T-helper 22 cell (primary cell): Measurements from ENCODE around the gene OSMR.

Experiments
- DNase-seq: peaks from one replicate; pipeline ENCODE4 v3.0.0-alpha.2; 2020; ENCODE audit warnings: low read depth

Gene OSMR

DNA sequence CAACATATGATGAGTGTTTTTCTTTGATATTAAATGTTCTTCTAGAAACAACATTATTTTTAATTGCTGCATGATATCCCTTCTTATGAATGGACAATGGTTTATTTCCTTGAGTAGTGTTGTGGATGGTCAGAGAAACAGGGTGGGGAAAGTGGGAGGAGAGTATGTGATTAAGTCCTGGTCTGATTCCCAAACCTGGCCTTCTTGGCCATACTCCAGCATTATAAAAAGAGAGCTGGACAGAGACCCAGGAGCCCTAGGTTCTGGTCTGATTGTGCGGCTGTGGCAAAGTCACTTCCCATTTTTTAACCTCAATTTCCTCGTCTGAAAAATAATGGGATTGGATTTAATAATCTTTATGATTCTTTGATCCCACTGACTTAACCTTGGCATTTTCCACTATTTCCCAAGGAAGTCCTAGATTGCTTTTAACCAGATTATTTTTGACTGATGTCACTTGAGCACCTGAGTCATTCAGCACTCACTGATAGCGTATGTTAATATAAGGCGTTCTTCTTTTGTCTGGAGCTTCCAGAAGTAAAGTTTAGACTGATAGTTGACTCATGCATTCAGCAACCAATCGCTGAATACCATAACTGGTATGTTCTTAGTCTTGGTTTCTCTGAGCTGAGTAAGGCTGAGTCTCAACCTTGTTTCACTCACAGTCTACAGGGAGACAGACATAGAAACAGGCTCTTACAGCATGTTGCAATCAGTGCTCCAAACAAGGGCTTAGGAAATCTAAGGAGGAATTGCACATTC is 26.2 kb downstream of the OSMR start:
- DNase-seq, result no peak

DNA sequence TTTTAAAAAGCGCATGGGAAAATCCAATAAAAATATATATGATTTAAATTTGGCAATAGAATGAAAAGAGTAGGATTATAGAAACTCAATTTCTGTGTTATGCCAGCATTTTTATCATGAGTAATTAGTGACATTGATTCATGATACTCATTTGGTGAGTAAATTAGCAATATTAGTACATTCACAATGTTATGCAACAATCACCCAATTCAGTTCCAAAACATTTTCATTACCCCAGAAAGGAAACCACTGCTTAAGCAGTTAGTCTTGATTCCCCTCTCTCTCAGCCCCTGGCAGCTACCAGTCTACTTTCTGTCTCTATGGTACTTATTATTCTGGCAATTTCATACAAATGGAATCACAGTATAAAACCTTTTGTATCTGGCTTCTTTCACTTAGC is 27.0 kb downstream of the OSMR start:
- no peak for DNase-seq

DNA sequence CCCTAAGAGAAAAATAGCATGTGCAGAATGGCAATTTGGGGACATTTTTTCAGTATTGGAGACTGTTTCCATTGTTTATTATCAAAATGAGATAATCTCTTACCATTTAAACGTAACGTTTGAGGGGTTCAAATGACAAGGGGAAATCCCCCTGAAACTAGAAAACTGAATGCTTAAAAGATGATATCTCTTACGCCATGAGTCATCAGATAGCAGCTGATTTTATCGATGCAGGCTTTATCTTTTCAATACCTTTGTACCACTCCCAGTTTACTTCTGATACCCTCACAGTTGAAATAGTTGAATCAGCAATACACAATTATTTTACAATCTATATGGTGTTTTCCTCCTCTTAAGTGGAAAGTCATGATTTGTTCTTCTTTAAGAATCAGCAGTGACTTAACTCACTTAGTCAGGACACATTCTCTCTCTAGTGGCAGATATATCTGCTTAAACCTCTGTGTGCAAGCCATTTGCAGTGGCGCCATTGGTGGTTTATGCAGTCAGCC is 29.2 kb downstream of the OSMR start:
- no peak for DNase-seq

DNA sequence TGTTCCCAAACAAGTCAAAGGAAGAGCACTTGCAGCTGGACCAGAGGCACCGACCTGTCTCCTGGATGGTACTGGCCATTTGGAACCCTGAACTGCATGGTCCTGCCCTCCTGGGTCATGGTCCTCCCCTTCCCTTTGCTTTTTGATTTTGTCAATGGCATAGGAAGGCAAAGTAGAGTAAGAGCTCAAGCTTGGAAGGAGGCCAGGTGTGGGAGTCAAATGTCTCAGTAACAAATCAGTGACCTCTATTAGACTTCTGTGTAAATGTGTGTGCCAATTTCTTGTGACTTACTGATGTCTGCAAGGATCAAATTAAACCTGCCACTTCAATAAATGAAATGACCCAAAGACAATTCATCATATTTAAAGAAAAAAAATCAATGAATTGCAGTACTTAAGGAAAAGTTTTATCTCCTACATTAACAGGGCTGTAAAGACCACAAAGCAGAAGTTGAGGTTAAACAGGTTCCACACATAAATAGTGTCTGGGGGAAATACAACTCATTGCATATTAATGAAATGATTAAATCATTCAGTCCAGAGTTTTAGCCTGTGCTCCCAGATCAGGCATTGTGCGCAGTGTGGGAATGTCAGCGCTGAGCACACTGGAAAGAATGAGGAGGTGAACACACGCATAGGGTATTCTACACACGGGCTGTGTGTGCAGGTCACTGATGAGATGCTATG is 32.7 kb downstream of the OSMR start:
- DNase-seq, result no peak

DNA sequence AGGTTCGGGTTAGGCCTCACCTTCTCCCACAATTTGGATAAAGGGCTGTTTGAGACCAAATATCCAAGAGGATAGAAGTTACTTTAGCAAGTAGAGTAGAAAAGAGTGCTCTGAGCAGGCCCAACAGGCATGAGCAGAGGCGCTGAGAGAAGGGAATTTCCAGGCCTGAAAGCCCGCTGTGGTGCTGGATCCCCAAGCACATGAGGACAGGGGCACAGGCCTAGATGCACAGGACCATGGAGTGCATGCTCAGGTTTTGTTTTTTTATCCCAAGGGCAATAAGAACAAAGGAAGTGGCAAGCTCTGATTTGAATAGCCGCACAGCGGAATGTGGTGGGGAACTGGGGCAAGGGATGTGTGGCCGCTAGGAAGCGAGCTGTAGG is 33.3 kb downstream of the OSMR start:
- DNase-seq, result no peak

DNA sequence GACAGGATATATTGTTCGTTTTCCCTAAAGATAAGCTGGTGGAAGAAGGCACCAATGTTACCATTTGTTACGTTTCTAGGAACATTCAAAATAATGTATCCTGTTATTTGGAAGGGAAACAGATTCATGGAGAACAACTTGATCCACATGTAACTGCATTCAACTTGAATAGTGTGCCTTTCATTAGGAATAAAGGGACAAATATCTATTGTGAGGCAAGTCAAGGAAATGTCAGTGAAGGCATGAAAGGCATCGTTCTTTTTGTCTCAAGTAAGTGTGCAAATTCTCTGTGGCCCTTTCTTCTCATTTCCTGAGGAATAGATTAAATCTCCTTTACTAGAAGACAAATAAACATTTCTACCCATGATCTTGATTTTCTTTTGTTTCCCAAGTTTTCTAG is 38.0 kb downstream of the OSMR start:
- no peak for DNase-seq

DNA sequence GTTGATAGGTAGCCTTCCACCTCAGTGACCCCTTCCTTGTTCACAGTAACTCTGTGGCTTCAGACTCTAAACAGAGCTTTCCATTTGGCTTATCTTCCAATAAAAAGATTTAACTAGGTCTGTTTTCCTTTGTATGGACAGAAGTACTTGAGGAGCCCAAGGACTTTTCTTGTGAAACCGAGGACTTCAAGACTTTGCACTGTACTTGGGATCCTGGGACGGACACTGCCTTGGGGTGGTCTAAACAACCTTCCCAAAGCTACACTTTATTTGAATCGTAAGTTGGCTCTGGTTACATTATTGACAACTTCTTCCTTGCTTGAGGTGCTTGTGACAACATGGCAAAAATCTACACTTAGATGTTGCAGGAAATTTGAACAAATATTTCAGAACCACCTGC is 39.4 kb downstream of the OSMR start:
- DNase-seq, result no peak

DNA sequence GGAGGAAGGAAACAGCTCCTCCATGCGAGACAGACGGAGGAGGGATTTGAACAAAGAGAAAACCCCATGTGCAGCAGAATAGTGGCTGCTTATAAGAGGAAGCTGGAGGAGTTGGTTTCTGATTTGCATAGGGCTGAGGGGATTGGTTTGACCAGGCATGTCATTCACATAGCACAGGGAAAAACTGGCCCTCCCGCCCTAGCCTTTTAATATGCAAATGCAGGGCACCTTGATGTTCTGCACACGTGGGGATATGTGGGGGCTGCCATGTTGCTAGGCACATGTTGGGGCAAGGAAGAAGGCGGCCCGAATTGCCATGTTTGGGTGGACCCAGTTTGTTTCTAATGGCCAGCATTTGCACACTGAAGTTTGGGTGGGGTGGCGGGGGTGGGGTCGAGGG is 42.2 kb downstream of the OSMR start:
- no peak for DNase-seq

DNA sequence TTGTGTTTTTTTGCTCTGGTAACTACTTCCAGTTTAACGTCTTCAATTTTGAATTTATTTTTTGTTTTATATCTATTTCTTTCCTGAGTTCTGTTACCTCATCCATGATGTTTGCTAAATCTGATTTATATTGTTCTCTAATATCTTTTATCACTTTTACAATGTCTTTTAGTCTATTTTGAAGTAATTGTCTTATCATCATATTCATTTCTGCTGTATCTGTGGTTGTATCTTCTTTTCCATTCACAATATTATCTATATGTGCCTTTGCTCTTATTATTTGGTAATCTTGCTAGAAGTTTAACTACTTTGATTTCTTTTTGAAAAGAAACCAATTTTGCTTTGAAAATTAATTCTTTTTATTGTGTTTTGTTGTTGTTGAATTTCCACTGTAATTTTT is 43.6 kb downstream of the OSMR start:
- DNase-seq, result no peak

DNA sequence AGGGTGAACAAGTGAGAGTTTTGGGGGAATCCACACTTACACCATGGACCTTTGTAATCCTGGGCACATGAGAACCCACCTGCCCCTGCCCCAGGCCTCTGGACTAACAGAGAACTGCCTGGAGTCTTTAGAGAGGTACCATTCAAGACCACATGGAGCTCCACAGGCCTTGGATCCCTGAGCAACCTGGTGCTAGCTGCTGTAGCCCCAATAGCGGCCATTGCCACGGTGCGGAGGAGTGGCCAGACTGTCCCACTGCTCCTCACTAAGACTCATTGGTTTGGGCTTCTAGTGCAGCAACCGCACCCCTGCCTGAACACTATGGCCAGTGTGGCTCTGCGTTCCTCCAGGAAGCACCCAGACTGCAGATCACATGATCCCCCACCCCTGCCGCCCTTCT is 45.8 kb downstream of the OSMR start:
- no peak for DNase-seq

DNA sequence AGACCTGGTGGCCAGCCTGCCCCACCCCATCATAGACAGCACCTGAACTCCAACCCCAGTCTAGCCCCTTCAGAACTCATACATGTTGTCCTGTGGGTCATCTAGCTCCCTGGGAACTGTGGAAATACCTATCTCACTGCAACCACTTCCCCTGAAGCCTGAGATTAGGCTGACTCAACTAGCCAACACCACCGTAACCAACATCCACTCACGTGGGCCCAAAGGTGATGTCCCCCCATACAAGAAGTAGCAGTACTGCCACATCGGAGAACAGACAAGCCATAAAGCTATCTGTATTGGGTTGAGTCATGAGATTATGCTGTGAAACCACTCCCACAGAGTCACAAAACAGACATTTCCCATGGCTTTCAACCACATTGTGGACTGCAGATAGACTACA is 46.6 kb downstream of the OSMR start:
- no peak for DNase-seq

DNA sequence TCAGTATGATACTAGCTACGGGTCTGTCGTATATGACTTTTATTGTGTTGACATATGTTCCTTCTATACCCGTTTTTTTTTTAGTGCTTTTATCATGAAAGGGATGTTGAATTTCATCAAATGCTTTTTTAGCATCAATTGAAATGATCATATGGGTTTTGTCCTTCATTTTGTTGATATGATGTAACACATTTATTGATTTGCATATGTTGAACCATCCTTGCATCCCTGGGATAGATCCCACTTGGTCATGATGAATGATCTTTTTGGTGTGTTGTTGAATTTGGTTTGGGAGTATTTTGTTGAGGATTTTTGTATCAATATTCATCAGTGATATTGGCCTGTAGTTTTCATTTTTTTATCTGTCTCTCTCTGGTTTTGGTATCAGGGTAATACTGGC is 50.9 kb downstream of the OSMR start:
- DNase-seq, result no peak

DNA sequence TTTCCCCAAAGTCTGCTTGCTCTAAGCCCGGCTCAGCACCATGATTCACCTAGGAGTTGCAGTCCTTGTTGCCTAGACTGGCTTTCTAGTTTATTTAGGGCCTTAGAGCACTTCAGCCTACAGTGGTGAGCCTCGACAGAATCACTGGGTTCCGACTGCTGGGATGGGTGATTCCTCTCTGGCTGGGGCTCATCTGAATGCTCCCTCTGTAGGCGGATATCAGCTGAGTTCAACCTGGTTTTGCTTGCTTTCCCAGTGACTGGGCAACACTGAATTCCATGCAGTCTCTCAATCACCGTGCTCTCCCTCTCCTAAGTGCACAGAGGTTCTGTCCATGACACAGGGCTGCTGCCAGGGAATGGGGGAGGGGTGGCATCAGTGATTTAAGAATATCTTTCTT is 54.1 kb downstream of the OSMR start:
- no peak for DNase-seq

DNA sequence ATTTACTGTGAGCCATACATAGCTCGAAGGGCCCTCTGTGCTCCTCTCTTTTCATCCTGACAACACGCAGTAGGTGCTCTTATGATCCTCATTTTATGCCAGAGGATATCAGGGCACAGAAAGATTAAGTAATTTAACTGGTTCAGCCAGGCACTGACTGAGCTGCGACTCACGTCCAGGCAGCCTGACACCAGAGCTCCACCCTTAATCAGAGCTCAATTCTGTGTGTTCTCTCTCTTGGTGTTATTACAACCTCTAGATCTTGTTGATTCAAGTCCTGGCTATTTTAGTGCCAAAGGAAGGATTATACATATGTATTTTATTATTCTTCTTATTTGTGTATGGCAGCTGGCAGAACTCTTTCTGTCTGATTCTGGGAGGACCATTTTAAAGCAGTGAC is 59.7 kb downstream of the OSMR start:
- DNase-seq, result no peak

DNA sequence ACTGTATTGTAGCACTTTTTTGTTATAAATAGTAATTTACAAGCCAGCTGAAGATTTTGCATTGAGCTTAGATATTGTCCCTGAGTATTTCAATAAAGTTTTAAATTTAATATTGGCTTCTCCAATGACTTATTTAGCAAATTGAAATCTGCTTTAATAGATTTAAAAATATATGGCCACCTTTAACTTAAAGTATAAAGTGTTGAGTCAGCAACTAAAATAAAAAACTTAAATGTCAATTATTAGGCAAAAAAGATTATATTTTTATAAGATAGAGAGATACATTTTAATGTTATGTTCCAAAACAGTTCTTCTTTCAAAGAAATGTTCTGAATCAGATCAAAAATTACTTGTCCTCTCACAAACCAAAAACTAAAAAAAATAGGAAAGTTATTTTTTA is 60.7 kb downstream of the OSMR start:
- DNase-seq, result no peak

DNA sequence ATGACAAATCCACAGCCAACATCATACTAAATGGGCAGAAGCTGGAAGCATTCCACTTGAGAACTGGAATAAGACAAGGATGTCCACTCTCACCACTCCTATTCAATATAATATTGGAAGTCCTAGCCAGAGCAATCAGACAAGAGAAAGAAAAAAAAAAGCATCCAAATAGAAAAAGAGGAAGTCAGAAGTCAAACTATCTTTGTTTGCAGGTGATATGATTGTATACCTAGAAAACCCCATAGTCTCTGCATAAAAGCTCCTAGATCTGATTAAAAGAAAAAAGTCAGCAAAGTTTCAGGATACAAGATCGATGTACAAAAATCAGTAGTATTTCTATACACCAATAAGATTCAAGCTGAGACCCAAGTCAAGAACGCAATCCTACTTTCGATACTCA is 66.1 kb downstream of the OSMR start:
- DNase-seq, result no peak

DNA sequence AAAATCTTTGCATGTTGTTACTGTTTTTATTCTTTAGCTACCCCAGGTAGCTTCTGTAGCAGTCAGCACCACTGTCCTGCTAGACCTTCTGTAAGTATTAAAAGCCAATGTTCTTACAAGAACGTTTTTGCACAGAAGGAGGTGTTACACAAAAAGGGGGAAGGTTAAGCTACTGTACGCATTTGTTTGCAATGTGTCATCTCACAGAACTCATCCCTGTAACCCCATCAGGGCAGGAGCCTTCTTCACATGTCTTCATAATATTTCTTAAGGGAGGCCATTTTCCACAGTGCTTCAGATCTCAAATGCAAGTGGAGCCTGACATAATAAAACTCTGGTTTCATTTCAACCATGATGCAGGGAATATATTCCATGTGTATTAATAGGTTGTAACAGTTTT is 67.9 kb downstream of the OSMR start:
- no peak for DNase-seq

DNA sequence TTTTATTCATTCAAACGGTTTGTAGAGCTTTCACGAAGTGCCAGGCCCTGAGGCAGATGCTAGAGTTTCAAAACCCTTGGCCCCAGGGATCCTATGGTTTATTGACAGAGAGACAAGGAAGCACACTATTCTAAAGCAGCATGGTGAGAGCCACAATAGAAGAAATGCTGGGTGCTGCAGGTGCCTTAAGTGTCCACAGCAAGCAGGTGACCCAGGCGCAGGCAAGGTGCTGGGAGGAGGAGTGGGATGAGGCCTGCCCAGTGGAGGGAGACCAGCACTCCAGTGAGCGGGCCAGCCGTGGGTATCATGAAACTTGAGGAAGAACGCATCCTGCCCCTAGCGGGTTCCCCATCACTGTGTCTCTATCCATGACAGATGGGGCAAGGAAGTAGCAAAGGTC is 71.0 kb downstream of the OSMR start:
- no peak for DNase-seq

DNA sequence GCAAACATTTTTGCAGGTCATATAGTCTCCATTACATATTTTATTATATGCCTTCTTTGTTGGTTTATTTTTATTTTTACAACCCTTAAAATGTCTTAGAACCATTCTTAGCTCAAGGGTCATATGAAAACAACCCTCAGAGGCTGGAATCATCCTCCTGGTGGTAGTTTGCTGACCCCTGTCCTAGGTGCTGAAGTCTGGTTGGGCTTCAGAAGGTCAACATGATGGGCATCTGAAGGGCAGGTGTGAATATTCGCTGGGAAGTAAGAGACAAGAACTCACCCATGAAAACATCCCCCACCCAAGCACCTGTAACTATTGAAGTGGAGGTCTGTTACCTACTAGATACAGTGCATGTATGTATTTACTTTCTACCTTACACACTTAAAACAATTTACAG is 75.4 kb downstream of the OSMR start:
- DNase-seq, result no peak

DNA sequence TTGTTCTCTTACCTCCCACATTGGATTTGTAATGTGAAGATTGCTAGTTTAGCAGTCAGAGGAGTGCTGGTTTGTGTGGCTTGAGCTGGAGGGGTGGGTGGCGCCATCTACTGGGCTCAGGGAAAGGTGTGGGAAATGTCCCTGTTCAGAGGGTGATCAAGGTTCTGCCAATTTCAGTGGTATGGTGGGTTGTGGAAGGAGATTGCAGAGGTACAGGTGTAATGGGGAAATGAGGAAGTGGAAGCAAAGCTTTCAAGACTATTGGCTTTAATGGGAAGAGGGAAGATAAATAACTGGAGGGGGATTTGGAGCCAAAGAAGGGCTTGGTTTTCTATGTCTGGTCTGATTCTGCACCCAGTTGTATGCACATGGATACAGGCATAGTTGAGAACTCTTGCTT is 76.4 kb downstream of the OSMR start:
- DNase-seq, result no peak

DNA sequence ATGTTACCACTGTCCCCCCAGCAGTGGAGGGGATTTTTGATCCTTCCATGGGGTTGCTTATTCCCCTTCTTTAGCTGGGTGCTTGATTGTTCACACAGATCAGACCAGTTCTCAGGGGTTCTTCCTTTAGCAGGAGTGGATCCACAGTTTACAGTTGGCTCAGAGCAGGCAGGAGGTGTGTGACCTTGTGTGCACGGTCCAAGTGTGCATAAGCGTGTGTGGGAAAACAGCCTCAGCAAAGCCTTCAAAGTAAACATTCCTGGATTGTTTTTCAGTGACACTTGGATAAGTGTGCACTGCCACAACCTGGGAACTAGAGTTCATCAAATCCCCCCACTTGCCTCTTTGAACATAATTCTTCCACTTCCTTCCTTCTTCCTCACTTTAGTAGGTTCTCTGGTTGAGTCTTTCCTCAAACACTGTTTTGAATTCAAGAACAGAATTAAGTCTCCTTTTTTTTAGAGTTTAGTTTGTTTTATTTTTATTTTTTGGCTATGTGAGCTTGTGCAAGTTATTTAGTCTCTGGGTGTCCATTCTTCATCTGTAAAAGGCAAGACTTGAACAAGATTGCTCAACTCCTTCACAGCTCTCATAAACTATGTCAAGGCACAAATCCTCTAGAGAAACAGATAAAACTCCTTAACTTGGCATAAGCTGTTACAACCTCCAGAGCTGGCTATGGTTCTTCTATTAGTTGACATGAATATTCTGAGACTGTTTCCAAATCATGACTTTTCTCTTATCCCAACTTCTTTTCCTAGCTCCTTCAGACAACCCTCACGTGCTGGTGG is 78.0 kb downstream of the OSMR start:
- no peak for DNase-seq

DNA sequence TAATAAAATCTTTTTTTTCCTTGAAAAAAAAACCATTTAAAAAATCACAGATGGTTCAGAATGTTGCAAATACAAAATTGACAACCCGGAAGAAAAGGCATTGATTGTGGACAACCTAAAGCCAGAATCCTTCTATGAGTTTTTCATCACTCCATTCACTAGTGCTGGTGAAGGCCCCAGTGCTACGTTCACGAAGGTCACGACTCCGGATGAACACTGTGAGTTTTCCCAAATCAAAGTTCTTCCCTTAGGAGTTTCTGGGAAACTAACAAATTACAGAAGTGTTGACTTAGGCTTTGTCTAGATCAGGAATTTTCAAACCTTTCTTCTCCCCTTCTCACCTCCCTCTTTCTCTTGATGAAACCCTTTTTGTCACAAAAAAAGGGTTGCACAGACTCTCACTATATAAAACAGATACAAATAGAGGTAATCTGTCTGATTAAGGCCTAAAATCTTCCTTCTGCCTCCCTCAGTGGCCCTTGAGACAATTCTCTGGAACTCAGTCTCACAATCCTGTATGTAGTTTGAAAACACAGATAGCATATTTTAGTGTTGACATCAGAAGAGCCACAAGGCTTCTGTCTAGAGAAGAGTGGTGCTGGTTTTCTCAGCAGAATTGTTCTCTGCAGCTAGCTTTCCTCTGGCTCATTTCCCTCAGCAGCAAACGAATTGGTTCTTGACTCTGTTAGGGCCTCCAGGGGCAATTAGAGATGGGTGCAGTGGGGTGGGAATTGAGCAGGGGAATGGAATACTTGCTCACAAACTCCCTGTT is 79.5 kb downstream of the OSMR start:
- no peak for DNase-seq
